Gastrocnemius medialis (tissue), 4 donors: ENCODE data around the gene HAAO. TPM values are rescaled to one million over a fixed set of nuclear protein-coding genes. Genes with fewer than 3 reads are reported as not detected.

Experiments
- ATAC-seq, 2 donors: fragments of 150-250 bp; one replicate each; pipeline ENCODE4 v1.9.1; 2016
- DNase-seq, 2 donors: peaks; one replicate each; pipeline ENCODE4 v3.0.0-alpha.2; 2019
- H3K27ac ChIP-seq, 4 donors: fragments of 200-600 bp; sonication (generic); 1 replicate in 1 of 4; 2 replicates in 3 of 4; pipeline ENCODE4 v1.5.1; 2016 to 2018; ENCODE audit warnings: mild to moderate bottlenecking in 2 of 4, moderate library complexity in 1 of 4
- H3K27me3 ChIP-seq, 3 donors: fragments of 200-600 bp; sonication (generic) in 2 of 3; 1 replicate in 1 of 3; 2 replicates in 2 of 3; pipeline versions ENCODE4 v1.5.1 to v1.6.0; 2016 to 2019; ENCODE audit warnings: mild to moderate bottlenecking in 1 of 3, moderate library complexity in 1 of 3
- H3K36me3 ChIP-seq, 2 donors: fragments of 200-600 bp; sonication (generic) in 1 of 2; one replicate each; pipeline ENCODE4 v1.5.1; 2017 to 2018
- H3K4me1 ChIP-seq, 2 donors: fragments of 200-600 bp; sonication (generic) in 1 of 2; one replicate each; pipeline ENCODE4 v1.5.1; 2016 to 2017; ENCODE audit warnings: mild to moderate bottlenecking in 2 of 2
- H3K4me3 ChIP-seq, 4 donors: fragments of 200-600 bp; sonication (generic) in 3 of 4; 1 replicate in 1 of 4; 2 replicates in 3 of 4; pipeline ENCODE4 v1.5.1; 2016 to 2019; ENCODE audit warnings: mild to moderate bottlenecking in 2 of 4
- H3K9me3 ChIP-seq, 3 donors: fragments of 200-600 bp; sonication (generic) in 2 of 3; 1 replicate in 1 of 3; 2 replicates in 2 of 3; pipeline ENCODE4 v1.5.1; 2016 to 2019
- POLR2A ChIP-seq, 2 donors: fragments of 450-650 bp; IDR thresholded peaks; one replicate each; pipeline ENCODE4 v1.6.1; 2017; ENCODE audit warnings: antibody characterized with exemption in 2 of 2, mild to moderate bottlenecking in 2 of 2, moderate library complexity in 2 of 2
- in situ Hi-C, 4 donors: fragments of 200-750 bp; cut with MboI; loops; one replicate each; pipeline versions ENCODE4 v1.15.0 to v1.8.0; 2017; ENCODE audit warnings: low sequenced_read_pairs in 4 of 4
- intact Hi-C: fragments of 100-400 bp; cut with DNase I; formaldehyde crosslinking; loops from one replicate; pipeline ENCODE4 v1.15.1; 2023; ENCODE audit warnings: low total_unique reads
- total RNA-seq, 4 donors: library from RNA; depleted of rRNA; stranded (reverse); fragments of >200 nt; gene quantifications; one replicate each; pipeline versions ENCODE4 v1.1.0 to v1.2.3, GENCODE V29; 2016
- TF ChIP-seq, protein P1 (sequence below), 5 experiments: fragments of 450-650 bp in 3 of 5; fragments of 200-600 bp in 2 of 5; sonication (generic) in 2 of 5; IDR thresholded peaks in 4 of 5; conservative IDR thresholded peaks in 1 of 5; 1 replicate in 4 of 5; 2 replicates in 1 of 5; pipeline ENCODE4 v1.5.1; 2016 to 2019; ENCODE audit warnings: antibody characterized with exemption in 5 of 5, mild to moderate bottlenecking in 3 of 5, moderate library complexity in 3 of 5

Gene HAAO
- total RNA-seq, 4 donors from 2014 or later = 0.53 to 2.5 (median 2.1) TPM

DNA sequence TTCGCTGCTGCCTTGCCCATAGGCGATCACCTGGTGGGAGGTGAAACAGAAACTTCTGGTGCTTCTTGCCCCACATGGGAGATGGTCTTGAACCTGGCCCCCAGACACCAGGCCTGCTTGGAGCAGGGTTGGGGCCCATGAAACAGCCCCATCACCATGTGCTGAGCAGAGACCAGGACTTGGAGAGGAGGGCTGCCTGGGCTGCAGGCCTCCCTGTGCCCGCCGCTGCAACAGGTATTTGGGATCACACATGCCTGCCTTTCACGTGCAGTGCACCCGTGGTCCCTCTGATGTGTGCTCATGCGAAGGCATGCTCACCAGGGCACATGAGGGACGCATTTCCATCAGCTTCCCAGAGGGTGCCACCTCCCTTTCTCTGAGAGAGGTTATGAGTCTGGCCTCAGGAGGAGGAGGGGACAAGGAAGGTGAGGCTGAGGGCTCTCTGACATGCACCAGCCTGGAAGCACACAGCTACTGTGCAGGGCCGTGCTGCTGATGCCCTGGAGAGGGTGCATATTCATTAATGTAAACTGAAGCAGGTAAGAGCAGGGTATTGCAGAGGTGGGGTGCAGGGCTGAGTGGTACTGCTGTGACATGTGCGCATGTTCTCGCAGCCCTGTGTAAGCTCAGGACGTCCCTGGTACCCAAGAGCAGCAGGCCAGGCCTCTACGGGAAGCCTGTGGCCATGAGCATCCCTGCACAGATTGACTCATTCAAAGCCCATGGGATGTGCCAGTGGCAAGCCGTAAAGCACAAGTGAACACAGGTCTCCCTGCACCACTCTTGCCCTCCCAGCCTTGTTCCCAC, 24.3 kb downstream of the HAAO start:
- no peak overlapping the region for H3K27ac ChIP-seq
- ATAC-seq (no peak), DNase-seq (no peak)
- no peaks in the 10 kb centered on the region for H3K27me3 ChIP-seq
- intact Hi-C loops (loop anchor here (10.0 kb wide), 1 partner anchor 273 kb away; the partner anchor contains the start of gene KCNG3), in situ Hi-C loops (no loop called here)
- TF ChIP-seq, protein P1, sequence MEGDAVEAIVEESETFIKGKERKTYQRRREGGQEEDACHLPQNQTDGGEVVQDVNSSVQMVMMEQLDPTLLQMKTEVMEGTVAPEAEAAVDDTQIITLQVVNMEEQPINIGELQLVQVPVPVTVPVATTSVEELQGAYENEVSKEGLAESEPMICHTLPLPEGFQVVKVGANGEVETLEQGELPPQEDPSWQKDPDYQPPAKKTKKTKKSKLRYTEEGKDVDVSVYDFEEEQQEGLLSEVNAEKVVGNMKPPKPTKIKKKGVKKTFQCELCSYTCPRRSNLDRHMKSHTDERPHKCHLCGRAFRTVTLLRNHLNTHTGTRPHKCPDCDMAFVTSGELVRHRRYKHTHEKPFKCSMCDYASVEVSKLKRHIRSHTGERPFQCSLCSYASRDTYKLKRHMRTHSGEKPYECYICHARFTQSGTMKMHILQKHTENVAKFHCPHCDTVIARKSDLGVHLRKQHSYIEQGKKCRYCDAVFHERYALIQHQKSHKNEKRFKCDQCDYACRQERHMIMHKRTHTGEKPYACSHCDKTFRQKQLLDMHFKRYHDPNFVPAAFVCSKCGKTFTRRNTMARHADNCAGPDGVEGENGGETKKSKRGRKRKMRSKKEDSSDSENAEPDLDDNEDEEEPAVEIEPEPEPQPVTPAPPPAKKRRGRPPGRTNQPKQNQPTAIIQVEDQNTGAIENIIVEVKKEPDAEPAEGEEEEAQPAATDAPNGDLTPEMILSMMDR (IDR thresholded peaks at IDR 0.05 in 4 of 5, conservative IDR thresholded peaks at IDR 0.05 in 1 of 5) = no peak
- no peak for TF ChIP-seq POLR2A (IDR thresholded peaks at IDR 0.05)
- H3K4me1 ChIP-seq = no peaks in the 10 kb centered on the region
- no peak overlapping the region for H3K4me3 ChIP-seq
- no peaks in the 10 kb centered on the region for H3K9me3 ChIP-seq
- H3K36me3 ChIP-seq = no peaks in the 10 kb centered on the region

DNA sequence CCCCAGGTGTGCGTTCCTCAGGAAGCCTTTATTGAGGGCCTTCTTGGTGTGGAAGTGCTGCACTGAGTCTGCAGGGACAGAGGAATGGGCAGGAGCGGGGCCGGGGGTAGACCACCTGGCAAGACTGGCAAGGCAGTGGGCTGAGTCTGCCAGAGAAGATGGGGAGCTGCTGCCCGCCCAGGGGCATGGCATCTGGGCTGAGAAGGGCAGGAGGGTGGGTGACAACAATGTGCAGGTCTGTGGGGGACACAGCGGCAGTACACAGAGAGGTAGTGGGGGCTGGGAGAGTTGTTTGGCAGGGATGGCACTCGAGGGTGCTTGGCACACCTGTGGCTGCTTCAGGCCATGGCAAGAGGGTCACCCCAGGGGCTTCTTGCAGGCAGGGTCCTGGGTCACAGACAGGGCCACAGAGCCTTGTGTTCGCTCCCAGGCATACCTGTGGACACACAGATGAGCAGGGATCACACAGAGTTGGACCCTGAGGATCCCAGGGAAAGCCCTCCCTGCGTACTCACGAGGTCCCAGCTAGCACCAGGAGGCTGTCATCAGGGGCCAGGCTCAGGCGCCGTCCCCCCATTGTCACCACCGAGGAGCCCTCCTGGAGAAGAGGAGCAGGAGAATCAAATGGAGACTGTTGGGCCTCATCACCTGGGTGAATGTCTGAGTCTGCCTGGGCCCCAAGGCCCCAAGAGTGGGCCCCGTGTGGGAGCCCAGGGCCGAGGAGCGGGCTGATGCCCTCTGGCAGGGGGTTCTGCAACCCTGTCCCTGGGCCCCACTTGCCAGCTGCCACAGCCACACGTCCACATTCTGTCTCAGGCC, 25.1 kb downstream of the HAAO start:
- no peaks in the 10 kb centered on the region for H3K4me1 ChIP-seq
- no peak overlapping the region for H3K27ac ChIP-seq
- intact Hi-C loops (loop anchor here (10.0 kb wide), 1 partner anchor 272 kb away; the partner anchor contains the start of gene KCNG3), in situ Hi-C loops (no loop called here)
- no peaks in the 10 kb centered on the region for H3K27me3 ChIP-seq
- H3K36me3 ChIP-seq = no peaks in the 10 kb centered on the region
- no peaks in the 10 kb centered on the region for H3K9me3 ChIP-seq
- ATAC-seq (no peak), DNase-seq (no peak)
- no peak overlapping the region for H3K4me3 ChIP-seq
- TF ChIP-seq POLR2A (IDR thresholded peaks at IDR 0.05) = no peak
- TF ChIP-seq, protein P1 (IDR thresholded peaks at IDR 0.05 in 4 of 5, conservative IDR thresholded peaks at IDR 0.05 in 1 of 5) = no peak

- no peak for DNase-seq
Observed at GRCh38 chr2:42765686-42766085, 26.7 kb downstream of the HAAO start.

GRCh38 chr2:42764901-42765300, 27.5 kb downstream of the HAAO start:
- in situ Hi-C loops = no loop called here
- no peak overlapping the region for H3K27ac ChIP-seq
- TF ChIP-seq, protein P1 (IDR thresholded peaks at IDR 0.05 in 4 of 5, conservative IDR thresholded peaks at IDR 0.05 in 1 of 5) = no peak
- no peak for TF ChIP-seq POLR2A (IDR thresholded peaks at IDR 0.05)
- intact Hi-C loops = loop anchor here (10.0 kb wide), 1 partner anchor 270 kb away; the partner anchor contains the start of gene KCNG3
- ATAC-seq (no peak), DNase-seq (no peak)
- no peaks in the 10 kb centered on the region for H3K4me1 ChIP-seq
- H3K4me3 ChIP-seq = no peak overlapping the region
- H3K36me3 ChIP-seq = no peaks in the 10 kb centered on the region
- no peaks in the 10 kb centered on the region for H3K9me3 ChIP-seq
- H3K27me3 ChIP-seq = no peaks in the 10 kb centered on the region

More at GRCh38 chr2:42765686-42766085, 26.7 kb downstream of the HAAO start:
- TF ChIP-seq, protein P1 (IDR thresholded peaks at IDR 0.05 in 4 of 5, conservative IDR thresholded peaks at IDR 0.05 in 1 of 5) = no peak
- TF ChIP-seq POLR2A (IDR thresholded peaks at IDR 0.05) = no peak
- in situ Hi-C loops = no loop called here
- no peak overlapping the region for H3K4me3 ChIP-seq
- H3K27ac ChIP-seq = no peak overlapping the region
- H3K27me3 ChIP-seq = no peaks in the 10 kb centered on the region
- H3K9me3 ChIP-seq = no peaks in the 10 kb centered on the region
- intact Hi-C loops = loop anchor here (10.0 kb wide), 1 partner anchor 271 kb away; the partner anchor contains the start of gene KCNG3
- no peaks in the 10 kb centered on the region for H3K4me1 ChIP-seq
- ATAC-seq = no peak
- no peaks in the 10 kb centered on the region for H3K36me3 ChIP-seq
